ENCODE data around the gene PLEKHA1.

PLEKHA1 gene

GRCh38 chr10:122376364-122376961, 2.0 kb downstream of the PLEKHA1 start:
- DNase-seq (ENCODE audit: low read depth, low spot score): no peak

GRCh38 chr10:122379041-122379440, 4.5 kb downstream of the PLEKHA1 start:
- no peak for DNase-seq (ENCODE audit: low read depth, low spot score)

- no peak for DNase-seq (ENCODE audit: low read depth, low spot score)
These were observed 5.0 kb downstream of the PLEKHA1 start for GRCh38 chr10:122379537-122379936.

- no peak for DNase-seq (ENCODE audit: low read depth, low spot score)
These were observed 6.2 kb downstream of the PLEKHA1 start for GRCh38 chr10:122380703-122381102.

- no peak for DNase-seq (ENCODE audit: low read depth, low spot score)
These were observed 7.2 kb downstream of the PLEKHA1 start for GRCh38 chr10:122381680-122382079.

GRCh38 chr10:122386514-122386913, 12.0 kb downstream of the PLEKHA1 start:
- no peak for DNase-seq (ENCODE audit: low read depth, low spot score)

- no peak for DNase-seq (ENCODE audit: low read depth, low spot score)
These were observed 13.1 kb downstream of the PLEKHA1 start for GRCh38 chr10:122387572-122387971.

- DNase-seq (ENCODE audit: low read depth, low spot score): no peak
These were observed 13.9 kb downstream of the PLEKHA1 start for GRCh38 chr10:122388287-122388997.

- no peak for DNase-seq (ENCODE audit: low read depth, low spot score)
These were observed 15.8 kb downstream of the PLEKHA1 start for GRCh38 chr10:122390271-122390670.

- no peak for DNase-seq (ENCODE audit: low read depth, low spot score)
These were observed 16.2 kb downstream of the PLEKHA1 start for GRCh38 chr10:122390679-122391078.

GRCh38 chr10:122391875-122392274, 17.4 kb downstream of the PLEKHA1 start:
- DNase-seq (ENCODE audit: low read depth, low spot score): no peak

GRCh38 chr10:122392835-122393234, 18.3 kb downstream of the PLEKHA1 start:
- no peak for DNase-seq (ENCODE audit: low read depth, low spot score)

GRCh38 chr10:122393288-122393687, 18.8 kb downstream of the PLEKHA1 start:
- no peak for DNase-seq (ENCODE audit: low read depth, low spot score)

- no peak for DNase-seq (ENCODE audit: low read depth, low spot score)
These were observed 28.1 kb downstream of the PLEKHA1 start for GRCh38 chr10:122402548-122403131.

GRCh38 chr10:122404576-122404975, 30.1 kb downstream of the PLEKHA1 start:
- no peak for DNase-seq (ENCODE audit: low read depth, low spot score)

- no peak for DNase-seq (ENCODE audit: low read depth, low spot score)
These were observed 33.0 kb downstream of the PLEKHA1 start for GRCh38 chr10:122407375-122408125.

- no peak for DNase-seq (ENCODE audit: low read depth, low spot score)
These were observed 38.8 kb downstream of the PLEKHA1 start for GRCh38 chr10:122413327-122413726.

GRCh38 chr10:122417667-122418066, 43.2 kb downstream of the PLEKHA1 start:
- no peak for DNase-seq (ENCODE audit: low read depth, low spot score)

- DNase-seq (ENCODE audit: low read depth, low spot score): no peak
These were observed 44.5 kb downstream of the PLEKHA1 start for GRCh38 chr10:122419016-122419415.

- no peak for DNase-seq (ENCODE audit: low read depth, low spot score)
These were observed 45.5 kb downstream of the PLEKHA1 start for GRCh38 chr10:122419876-122420623.

- no peak for DNase-seq (ENCODE audit: low read depth, low spot score)
These were observed 46.1 kb downstream of the PLEKHA1 start for GRCh38 chr10:122420624-122421007.

Data from smooth muscle cell of the brain vasculature (primary cell).